Neural cell (in vitro differentiated cells): ENCODE data around the gene COG2. TPM values are rescaled to one million over a fixed set of nuclear protein-coding genes. Genes with fewer than 3 reads are reported as not detected.

ENCODE experiments used
- H2AFZ ChIP-seq: fragments of 200-600, 300-800 bp; sonication (generic), shearing (Covaris generic); 2 replicates; pipeline ENCODE4 v1.6.0; 2014; ENCODE audit warnings: low read depth, mild to moderate bottlenecking, antibody characterized with exemption, low read length, moderate library complexity
- H3F3A ChIP-seq: fragments of 200-600 bp; shearing (Covaris generic); 2 replicates; pipeline ENCODE4 v1.6.1; 2016; ENCODE audit warnings: mild to moderate bottlenecking, moderate library complexity, mixed read lengths, antibody characterized with exemption, low read length; ENCODE audit not compliant: insufficient read depth, poor library complexity, severe bottlenecking
- H3K27ac ChIP-seq: fragments of 200-600, 300-800 bp; sonication (generic), shearing (Covaris generic); 2 replicates; pipeline ENCODE4 v1.5.1; 2014; ENCODE audit warnings: mild to moderate bottlenecking, low read length, moderate library complexity
- H3K27me3 ChIP-seq: fragments of 300-800, 200-600 bp; sonication (generic), shearing (Covaris generic); 2 replicates; pipeline ENCODE4 v1.6.0; 2014; ENCODE audit warnings: mild to moderate bottlenecking, low read depth, low read length, moderate library complexity; ENCODE audit not compliant: insufficient read depth
- H3K36me3 ChIP-seq: fragments of 300-800, 200-600 bp; sonication (generic), shearing (Covaris generic); 2 replicates; pipeline ENCODE4 v1.5.1; 2014; ENCODE audit warnings: mild to moderate bottlenecking, antibody characterized with exemption, low read length, moderate library complexity; ENCODE audit not compliant: insufficient read depth
- H3K4me2 ChIP-seq: fragments of 300-800, 200-600 bp; sonication (generic), shearing (Covaris generic); 2 replicates; pipeline ENCODE4 v1.6.0; 2014; ENCODE audit warnings: mild to moderate bottlenecking, low read length
- H3K4me3 ChIP-seq: fragments of 300-800, 200-600 bp; sonication (generic), shearing (Covaris generic); 2 replicates; pipeline ENCODE4 v1.5.1; 2014; ENCODE audit warnings: mild to moderate bottlenecking, low read length, moderate library complexity
- H3K79me2 ChIP-seq: fragments of 200-600 bp; shearing (Covaris generic); replicated peaks from 2 replicates; pipeline ENCODE4 v1.6.0; 2014; ENCODE audit warnings: mild to moderate bottlenecking, low read length, moderate library complexity; ENCODE audit not compliant: insufficient read depth
- H3K9ac ChIP-seq: fragments of 300-800, 200-600 bp; sonication (generic), shearing (Covaris generic); 2 replicates; pipeline ENCODE4 v1.6.1; 2016; ENCODE audit warnings: mild to moderate bottlenecking, low read length, mixed read lengths
- H3K9me2 ChIP-seq: fragments of 200-600 bp; shearing (Covaris generic); 2 replicates; pipeline ENCODE4 v1.6.1; 2016; ENCODE audit warnings: mild to moderate bottlenecking, low read length, mixed read lengths; ENCODE audit not compliant: insufficient read depth
- H3K9me3 ChIP-seq: fragments of 200-600, 300-800 bp; sonication (generic), shearing (Covaris generic); 2 replicates; pipeline ENCODE4 v1.6.1; 2016; ENCODE audit warnings: mild to moderate bottlenecking, mixed run types, low read length, moderate library complexity, mixed read lengths
- H4K20me1 ChIP-seq: fragments of 200-600 bp; shearing (Covaris generic); 2 replicates; pipeline ENCODE4 v1.6.1; 2016; ENCODE audit warnings: mild to moderate bottlenecking, mixed run types; ENCODE audit not compliant: insufficient read depth
- EP300 ChIP-seq: fragments of 450-650 bp; conservative IDR thresholded peaks from 2 replicates; pipeline ENCODE4 v1.6.1; 2014; ENCODE audit warnings: antibody characterized with exemption, mild to moderate bottlenecking, moderate library complexity; ENCODE audit not compliant: poor library complexity, severe bottlenecking
- EZH2 ChIP-seq: fragments of 200-600, 300-800 bp; shearing (Covaris generic), sonication (generic); IDR thresholded peaks from 2 replicates; pipeline ENCODE4 v1.6.1; 2014; ENCODE audit warnings: antibody characterized with exemption, low read length, borderline replicate concordance, mild to moderate bottlenecking; ENCODE audit not compliant: insufficient read depth, poor library complexity, severe bottlenecking
- MXI1 ChIP-seq: fragments of 450-650 bp; conservative IDR thresholded peaks from 2 replicates; pipeline ENCODE4 v1.6.1; 2014; ENCODE audit warnings: antibody characterized with exemption, mild to moderate bottlenecking; ENCODE audit not compliant: poor library complexity, severe bottlenecking
- POLR2AphosphoS5 ChIP-seq: IDR thresholded peaks from 2 replicates; pipeline ENCODE4 v1.6.1; 2012
- RAD21 ChIP-seq: fragments of 450-650 bp; conservative IDR thresholded peaks from 2 replicates; pipeline ENCODE4 v1.6.1; 2014; ENCODE audit warnings: antibody characterized with exemption, mild to moderate bottlenecking, moderate library complexity
- SMC3 ChIP-seq: fragments of 450-650 bp; conservative IDR thresholded peaks from 2 replicates; pipeline ENCODE4 v1.6.1; 2014; ENCODE audit warnings: antibody characterized with exemption, mild to moderate bottlenecking, moderate library complexity; ENCODE audit not compliant: poor library complexity
- TAF1 ChIP-seq: IDR thresholded peaks from 2 replicates; pipeline ENCODE4 v1.6.1; 2012; ENCODE audit warnings: low read depth
- polyA plus RNA-seq: library from polyadenylated mRNA; depleted of rRNA; stranded (reverse); fragments of >200 nt; gene quantifications from 2 replicates; pipeline ENCODE4 v1.2.3, GENCODE V29; 2014
- TF ChIP-seq, protein P1 (sequence below): fragments of 450-650 bp; IDR thresholded peaks from 2 replicates; pipeline ENCODE4 v1.5.1; 2014; ENCODE audit warnings: antibody characterized with exemption, mild to moderate bottlenecking, moderate library complexity; ENCODE audit not compliant: poor library complexity, severe bottlenecking
- TF ChIP-seq, protein P2 (sequence below): IDR thresholded peaks from 2 replicates; pipeline ENCODE4 v1.6.1; 2012; ENCODE audit warnings: borderline replicate concordance

The COG2 gene
- polyA plus RNA-seq, 1 donor from 2014 or later = 14.5 TPM

DNA sequence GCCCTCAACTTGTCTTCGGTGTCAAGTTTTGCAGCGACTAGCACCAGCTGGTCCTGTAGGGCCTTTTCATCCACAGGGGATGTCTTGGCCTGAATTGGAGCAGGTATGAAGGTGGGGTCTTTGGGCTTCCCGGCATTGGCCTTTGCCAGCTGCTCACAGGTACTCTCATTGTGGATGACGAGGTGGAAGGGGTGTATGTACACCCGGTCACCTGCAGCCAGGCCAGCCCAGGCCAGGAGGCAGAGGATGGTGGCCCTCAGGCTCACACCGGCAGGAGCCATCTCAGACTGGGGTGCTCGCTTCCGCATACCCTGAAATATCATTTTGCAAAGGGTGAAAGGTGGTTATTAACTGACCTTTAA is 68.2 kb downstream of the COG2 start:
- TF ChIP-seq RAD21 (no peak), SMC3 (no peak)
- Histone ChIP-seq H2AFZ (no peak overlapping the region), H3K9me2 (no peaks in the 10 kb centered on the region), H3K79me2 (no peaks in the 10 kb centered on the region), H3K27ac (no peak overlapping the region), H3K4me2 (no peak overlapping the region), H3F3A (no peaks in the 10 kb centered on the region), H3K9me3 (no peaks in the 10 kb centered on the region), H3K27me3 (no peaks in the 10 kb centered on the region), H3K36me3 (no peaks in the 10 kb centered on the region), H3K9ac (no peak overlapping the region), H3K4me3 (no peak overlapping the region), H4K20me1 (no peaks in the 10 kb centered on the region)

DNA sequence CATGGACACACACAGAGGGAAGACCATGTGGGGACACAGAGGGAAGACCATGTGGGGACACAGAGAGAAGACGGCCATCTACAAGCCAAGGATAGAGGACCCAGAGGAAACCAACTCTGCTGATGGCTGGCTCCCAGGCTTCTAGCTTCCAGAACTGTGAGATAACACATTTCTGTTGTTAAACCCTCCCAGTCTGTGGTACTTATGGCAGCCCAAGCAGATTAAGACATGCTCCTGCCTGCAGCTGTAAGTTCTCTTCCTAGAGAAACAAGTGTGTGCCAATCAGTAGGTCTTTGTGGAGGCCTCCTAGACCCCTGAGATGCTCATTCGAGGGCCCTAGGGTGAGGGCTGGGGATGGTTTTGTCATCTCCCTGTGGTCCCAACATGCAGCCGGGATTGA is 69.0 kb downstream of the COG2 start:
- Histone ChIP-seq H3K4me2 (no peak overlapping the region), H3K36me3 (no peaks in the 10 kb centered on the region), H3K27me3 (no peaks in the 10 kb centered on the region), H3K9me2 (no peaks in the 10 kb centered on the region), H3K9ac (no peak overlapping the region), H3K79me2 (no peaks in the 10 kb centered on the region), H3K27ac (no peak overlapping the region), H2AFZ (no peak overlapping the region), H3K9me3 (no peaks in the 10 kb centered on the region), H3F3A (no peaks in the 10 kb centered on the region), H4K20me1 (no peaks in the 10 kb centered on the region), H3K4me3 (no peak overlapping the region)
- no peak for TF ChIP-seq RAD21
- TF ChIP-seq EP300 = no peak
- TF ChIP-seq, protein P1, sequence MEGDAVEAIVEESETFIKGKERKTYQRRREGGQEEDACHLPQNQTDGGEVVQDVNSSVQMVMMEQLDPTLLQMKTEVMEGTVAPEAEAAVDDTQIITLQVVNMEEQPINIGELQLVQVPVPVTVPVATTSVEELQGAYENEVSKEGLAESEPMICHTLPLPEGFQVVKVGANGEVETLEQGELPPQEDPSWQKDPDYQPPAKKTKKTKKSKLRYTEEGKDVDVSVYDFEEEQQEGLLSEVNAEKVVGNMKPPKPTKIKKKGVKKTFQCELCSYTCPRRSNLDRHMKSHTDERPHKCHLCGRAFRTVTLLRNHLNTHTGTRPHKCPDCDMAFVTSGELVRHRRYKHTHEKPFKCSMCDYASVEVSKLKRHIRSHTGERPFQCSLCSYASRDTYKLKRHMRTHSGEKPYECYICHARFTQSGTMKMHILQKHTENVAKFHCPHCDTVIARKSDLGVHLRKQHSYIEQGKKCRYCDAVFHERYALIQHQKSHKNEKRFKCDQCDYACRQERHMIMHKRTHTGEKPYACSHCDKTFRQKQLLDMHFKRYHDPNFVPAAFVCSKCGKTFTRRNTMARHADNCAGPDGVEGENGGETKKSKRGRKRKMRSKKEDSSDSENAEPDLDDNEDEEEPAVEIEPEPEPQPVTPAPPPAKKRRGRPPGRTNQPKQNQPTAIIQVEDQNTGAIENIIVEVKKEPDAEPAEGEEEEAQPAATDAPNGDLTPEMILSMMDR = no peak
- TF ChIP-seq EZH2 = no peak
- no peak for TF ChIP-seq MXI1
- no peak for TF ChIP-seq TAF1
- TF ChIP-seq SMC3 = no peak
- no peak for TF ChIP-seq POLR2AphosphoS5
- TF ChIP-seq, protein P2, sequence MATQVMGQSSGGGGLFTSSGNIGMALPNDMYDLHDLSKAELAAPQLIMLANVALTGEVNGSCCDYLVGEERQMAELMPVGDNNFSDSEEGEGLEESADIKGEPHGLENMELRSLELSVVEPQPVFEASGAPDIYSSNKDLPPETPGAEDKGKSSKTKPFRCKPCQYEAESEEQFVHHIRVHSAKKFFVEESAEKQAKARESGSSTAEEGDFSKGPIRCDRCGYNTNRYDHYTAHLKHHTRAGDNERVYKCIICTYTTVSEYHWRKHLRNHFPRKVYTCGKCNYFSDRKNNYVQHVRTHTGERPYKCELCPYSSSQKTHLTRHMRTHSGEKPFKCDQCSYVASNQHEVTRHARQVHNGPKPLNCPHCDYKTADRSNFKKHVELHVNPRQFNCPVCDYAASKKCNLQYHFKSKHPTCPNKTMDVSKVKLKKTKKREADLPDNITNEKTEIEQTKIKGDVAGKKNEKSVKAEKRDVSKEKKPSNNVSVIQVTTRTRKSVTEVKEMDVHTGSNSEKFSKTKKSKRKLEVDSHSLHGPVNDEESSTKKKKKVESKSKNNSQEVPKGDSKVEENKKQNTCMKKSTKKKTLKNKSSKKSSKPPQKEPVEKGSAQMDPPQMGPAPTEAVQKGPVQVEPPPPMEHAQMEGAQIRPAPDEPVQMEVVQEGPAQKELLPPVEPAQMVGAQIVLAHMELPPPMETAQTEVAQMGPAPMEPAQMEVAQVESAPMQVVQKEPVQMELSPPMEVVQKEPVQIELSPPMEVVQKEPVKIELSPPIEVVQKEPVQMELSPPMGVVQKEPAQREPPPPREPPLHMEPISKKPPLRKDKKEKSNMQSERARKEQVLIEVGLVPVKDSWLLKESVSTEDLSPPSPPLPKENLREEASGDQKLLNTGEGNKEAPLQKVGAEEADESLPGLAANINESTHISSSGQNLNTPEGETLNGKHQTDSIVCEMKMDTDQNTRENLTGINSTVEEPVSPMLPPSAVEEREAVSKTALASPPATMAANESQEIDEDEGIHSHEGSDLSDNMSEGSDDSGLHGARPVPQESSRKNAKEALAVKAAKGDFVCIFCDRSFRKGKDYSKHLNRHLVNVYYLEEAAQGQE = no peak

DNA sequence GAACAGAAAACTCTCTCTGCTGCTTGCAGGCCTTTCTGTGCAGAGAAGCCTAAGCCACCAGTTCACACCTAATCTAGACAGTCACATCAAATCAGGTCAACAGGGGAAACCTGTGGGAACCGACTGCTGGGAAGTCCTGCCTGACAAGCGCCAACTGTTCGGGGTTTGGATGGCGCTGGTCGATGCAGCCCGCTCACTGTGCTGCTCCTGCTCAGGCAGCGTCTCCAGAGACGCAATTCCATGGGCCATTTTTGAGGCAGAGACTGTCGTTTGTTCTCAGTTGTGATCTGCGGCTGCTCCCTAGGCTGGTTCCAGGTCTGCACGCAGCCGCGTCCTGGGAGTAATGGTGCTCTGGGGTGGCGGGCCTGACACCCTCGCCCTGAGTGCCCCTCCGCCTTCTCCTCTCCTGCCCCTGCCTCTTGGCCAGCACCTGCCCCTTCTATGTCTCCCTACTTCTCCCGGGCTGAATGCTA is 70.2 kb downstream of the COG2 start:
- Histone ChIP-seq H4K20me1 (no peaks in the 10 kb centered on the region), H2AFZ (no peak overlapping the region), H3K4me2 (no peak overlapping the region), H3K9ac (no peak overlapping the region), H3F3A (no peaks in the 10 kb centered on the region), H3K36me3 (no peaks in the 10 kb centered on the region), H3K79me2 (no peaks in the 10 kb centered on the region), H3K4me3 (no peak overlapping the region), H3K27ac (no peak overlapping the region), H3K27me3 (no peaks in the 10 kb centered on the region), H3K9me3 (no peaks in the 10 kb centered on the region), H3K9me2 (no peaks in the 10 kb centered on the region)
- TF ChIP-seq MXI1 = no peak
- TF ChIP-seq EP300 = no peak
- no peak for TF ChIP-seq RAD21
- TF ChIP-seq, protein P2 = no peak
- no peak for TF ChIP-seq SMC3
- no peak for TF ChIP-seq TAF1
- TF ChIP-seq POLR2AphosphoS5 = no peak
- TF ChIP-seq EZH2 = no peak
- TF ChIP-seq, protein P1 = no peak
